SW 1271 (cell line): ENCODE data around the gene SLC52A3.
"Not testable (repeated sequence)": the region's sequence is repeated elsewhere in the genome, so short reads cannot be mapped to it uniquely, and the experiment has no call there.

ENCODE experiments used
- DNase-seq, 2 experiments: peaks; one replicate each; lab custom pipeline; 2025; lab: John Stamatoyannopoulos, UW

SLC52A3 gene

DNA sequence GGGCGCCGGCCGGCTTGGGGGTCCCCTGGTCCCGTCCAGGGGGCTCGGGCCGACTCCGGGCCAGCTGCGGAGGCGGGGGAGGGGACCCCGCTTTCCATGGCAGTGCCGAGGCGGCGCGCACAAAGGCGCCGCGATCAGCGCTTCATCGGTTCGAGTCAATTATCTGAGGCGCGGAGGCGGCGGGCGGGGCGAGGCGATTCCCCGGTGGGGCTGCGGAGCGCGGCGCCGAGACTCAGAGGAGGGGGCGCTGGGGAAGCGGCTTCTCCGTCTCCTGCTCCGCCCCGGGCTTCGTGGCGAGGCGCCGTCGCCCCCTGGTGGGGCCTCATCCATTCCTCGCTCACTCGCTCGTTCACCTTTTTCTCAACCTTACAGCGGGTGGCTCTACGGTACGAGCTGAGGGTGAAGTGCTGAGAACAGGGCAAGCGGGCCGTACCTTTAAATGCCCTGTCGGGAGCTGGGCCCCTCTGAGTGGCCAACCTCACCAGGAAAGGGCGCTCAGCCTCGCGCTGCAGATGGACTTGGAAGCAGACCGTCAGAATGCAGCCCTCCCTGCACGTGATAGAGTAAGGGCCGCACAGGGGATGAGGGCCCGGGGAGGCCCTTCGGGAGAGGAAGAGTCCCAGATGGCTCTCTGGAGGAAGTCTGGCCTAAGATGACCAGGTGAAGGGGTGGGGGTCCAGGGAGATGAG lies 39.9 kb downstream of the SLC52A3 start:
- DNase-seq, result peak in 1 of 2 experiments; percentile 61

DNA sequence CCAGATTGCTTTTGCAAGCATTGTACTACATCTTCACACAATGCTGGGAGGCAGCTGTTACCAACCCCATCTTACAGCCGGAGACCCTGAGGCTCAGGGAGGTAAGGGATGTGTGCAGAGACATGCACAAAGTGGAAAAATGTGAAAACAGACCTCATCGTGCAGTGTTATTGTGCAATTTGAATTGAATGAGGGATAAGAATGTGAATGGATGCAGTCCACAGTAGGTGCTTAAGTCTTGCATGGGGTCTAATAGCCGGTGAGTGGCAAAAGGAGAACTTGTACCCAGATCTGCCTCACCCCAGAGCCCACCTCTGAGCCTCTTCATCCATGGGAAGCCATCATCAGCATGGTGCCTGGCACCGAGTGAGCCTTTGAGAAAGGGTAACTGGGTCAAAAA lies 42.1 kb downstream of the SLC52A3 start:
- DNase-seq, result no peak

DNA sequence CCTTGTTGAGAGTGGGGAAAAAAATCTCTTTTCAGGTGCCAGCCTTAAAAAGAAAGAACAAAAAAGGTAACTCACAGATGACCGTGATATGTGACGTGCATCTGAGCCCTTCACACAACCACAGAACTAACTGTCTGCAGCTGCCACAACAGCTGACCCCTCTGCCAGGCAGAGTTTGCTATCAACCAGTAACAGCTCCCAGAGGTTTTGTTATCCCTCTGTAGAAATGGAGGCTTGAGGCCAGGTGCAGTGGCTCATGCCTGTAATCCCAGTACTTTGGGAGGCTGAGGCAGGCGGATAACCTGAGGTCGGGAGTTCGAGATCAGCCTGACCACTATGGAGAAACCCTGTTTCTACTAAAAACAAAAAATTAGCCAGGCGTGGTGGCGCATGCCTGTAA lies 42.8 kb downstream of the SLC52A3 start:
- no peak for DNase-seq

DNA sequence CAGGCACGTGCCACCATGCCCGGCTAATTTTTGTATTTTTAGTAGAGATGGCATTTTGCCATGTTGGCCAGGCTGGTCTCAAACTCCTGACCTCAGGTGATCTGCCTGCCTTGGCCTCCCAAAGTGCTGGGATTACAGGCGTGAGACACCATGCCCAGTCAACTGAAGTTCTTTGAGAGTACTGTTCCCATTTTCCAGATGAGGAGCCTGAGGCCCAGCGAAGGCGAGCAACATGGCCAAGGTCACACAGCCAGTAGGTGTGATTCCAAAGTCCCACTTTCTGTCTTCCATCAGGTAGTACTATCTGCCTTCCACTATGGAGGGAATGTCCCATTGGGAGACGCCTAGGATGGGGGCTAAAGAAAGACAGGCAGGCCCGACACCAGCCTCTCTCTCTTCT lies 43.5 kb downstream of the SLC52A3 start:
- DNase-seq, result not testable (repeated sequence)

DNA sequence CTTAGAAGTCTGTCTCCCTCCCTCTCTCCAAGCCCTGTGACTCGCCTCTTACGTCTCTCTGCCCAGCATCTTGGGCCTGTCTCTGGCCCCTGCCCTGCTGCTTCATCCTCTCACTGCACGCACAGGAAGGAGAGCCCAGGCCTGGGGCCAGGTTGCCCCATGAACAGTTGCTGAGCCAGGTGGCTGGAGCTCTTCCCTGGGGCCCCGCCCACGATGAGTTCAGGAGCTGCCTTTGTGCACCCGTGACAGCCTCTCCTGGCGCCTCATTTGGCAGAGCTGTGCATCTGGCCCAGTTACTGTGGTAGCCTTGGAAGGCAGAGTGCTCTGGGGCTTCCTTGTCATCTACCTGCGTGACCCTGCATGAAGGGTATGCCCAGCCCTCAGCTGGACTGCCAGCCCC lies 44.5 kb downstream of the SLC52A3 start:
- DNase-seq, result no peak

DNA sequence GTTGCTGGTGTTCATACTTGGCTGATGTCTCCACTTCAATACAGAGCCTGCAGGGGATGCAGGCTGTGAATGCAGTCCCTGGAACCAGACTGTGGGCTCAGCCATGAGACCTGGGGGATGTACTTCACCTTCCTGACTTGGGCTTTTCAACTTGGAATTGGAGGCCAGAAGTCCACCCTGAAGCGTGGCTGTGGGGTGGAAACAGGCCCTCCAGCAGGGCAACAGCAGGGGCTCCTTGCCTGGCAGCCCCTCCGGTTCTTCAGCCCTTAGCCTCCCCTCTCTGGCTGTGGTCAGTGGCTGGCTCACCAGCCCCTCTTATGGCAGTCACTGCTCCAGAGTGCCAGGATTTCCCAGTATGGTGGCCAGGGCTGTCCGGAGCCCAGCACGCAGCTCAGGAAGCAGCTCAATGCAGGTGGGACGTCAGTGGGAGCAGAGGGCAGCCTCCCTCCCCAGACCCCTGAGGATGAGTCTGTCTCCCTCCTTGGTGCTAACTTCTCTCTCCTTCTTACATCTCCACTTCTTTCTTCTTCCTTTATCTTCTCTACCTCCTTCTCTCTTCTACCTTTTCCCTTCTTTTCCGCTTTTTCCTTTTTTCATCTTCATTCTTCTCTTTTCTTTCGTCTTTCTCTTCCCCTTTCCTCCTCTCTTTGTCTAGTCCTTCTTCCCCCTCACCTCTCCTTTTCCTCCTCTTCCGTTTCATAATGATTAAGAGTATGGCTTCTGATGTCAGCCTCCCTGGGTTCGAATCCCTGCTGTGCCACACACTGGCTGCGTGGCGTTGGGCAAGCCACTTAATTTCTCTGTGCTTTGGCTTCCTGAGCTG lies 45.3 kb downstream of the SLC52A3 start:
- DNase-seq, result no peak

DNA sequence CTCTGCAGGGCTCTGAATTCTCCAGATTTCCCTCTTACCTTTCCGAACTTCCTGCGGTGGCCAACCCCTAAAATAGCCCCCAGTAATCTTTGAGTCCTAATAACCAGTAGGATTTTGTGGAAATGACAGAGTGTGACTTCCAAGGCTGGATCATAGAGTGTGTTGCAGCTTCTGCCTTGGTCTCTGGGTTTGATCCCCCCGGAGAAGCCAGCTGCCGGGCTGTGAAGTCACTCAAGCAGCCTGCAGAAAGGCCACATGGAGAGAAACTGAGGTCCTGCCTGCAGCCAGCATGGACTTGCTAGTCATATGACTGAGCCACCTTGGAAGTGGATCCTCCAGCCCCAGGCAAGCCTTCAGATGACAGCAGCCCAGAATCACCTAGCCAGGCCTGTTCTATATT lies 46.4 kb downstream of the SLC52A3 start:
- no peak for DNase-seq

DNA sequence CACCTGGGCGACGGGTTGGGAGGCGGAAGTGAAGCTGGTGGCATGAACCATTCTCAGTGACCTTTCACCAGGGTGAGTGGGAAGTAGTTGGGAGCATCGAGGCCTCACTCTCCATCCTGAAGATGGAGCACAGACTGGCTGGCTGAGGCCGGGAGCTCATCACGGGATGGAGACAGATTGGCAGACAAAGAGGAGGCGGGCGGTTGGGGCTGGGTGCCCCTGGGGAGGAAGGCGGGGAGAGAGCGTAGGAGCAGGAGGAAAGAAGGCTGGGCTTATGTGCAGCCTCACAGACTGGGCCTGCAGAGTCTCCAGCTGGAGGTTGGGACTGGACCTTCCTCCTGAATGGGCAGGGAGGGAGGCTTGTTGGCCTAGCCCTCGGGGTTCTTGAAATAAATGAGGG lies 48.5 kb downstream of the SLC52A3 start:
- no peak for DNase-seq

DNA sequence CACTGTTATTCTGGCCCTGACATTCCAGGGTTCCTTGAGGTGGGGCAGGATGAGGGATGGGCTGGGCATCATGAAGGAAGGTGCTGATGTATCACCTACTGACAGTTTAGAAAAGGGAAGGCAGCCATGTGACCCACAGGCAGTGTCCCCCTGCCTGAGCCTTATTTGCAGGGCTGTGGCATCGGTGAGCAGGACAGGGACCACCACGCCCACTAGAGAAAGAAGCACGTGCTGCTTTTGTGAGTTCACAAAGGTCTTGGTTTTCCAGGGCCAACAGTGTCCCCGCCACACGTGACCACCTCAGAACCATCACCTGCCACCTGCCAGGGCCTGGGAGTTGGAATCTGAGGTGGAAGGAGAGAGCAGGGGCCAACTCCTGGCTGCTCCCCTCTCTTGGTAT lies 49.2 kb downstream of the SLC52A3 start:
- DNase-seq, result no peak

DNA sequence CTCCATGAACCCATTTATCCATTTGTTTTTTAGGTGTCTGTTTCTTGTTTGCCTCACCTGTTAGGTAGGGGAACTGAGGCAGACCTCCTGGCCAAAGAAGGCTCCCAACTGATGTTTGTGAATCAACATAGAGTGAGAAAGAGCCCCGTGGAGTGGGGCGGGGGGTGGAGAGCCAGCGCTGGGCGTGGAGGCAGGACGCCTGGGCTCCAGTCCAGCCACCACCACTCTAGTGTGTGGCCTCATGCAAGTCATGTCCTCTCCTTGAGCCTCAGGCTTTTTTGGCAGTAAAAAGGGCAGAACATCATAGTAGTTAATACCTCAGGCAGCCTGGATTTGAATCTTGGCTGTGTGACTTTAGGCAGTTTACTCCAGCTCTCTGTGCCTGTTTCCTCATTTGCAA lies 50.5 kb downstream of the SLC52A3 start:
- DNase-seq, result no peak

DNA sequence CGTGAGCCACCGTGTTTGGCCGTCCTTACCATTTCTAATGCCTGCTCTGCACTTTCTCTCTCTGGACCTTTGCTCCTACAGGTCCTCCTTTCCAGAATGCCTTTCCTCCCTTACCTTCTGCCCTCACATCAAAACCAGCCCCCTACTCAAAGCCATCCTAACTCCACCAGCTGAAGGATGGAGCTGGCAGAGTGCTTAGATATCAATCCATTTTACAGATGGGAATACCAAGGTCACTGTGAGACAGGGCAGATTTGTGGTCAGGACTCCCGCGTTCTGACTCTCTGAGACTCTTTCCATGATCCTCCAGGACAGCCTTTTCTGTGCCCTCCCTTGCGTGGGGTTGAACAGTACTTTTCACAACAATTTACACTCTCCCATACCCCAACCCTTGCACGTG lies 51.0 kb downstream of the SLC52A3 start:
- no peak for DNase-seq

DNA sequence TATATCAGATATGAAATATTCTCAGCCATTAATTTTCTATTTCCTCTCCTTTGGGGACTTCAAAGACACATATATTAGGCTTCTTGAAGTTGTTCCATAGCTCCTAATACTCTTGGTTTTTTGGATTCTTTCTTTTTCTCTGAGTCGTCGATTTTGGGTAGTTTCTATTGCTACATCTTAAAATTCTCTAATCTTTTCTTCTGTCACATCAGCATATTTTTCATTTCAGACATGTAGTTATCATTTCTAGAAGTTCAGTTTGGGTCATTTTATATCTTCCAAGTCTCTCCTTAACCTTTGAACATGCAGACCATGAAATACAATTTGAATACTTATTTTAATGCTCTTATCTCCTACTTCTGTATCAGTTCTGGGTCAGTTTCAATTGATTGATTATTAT lies 53.8 kb downstream of the SLC52A3 start:
- no peak for DNase-seq

DNA sequence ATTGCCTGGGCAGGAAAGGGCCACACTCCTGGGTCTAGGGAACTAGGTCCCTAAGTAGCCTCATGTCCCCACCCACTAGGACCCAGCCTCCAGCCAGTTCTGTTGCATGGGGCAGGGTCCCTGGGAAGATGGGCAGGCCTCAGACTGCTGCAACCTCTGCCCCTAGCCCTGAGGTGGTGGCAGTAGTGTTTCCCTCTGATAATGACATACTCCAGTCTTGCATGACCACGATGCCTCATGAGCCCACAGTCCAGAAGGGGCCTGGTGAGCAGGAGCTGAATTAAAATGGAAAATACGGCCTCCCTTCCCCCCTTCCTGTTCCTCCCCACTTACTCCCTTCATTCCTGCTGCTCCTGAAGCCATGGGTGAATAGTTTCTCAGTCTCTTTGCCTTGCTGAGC lies 56.7 kb downstream of the SLC52A3 start:
- no peak for DNase-seq

DNA sequence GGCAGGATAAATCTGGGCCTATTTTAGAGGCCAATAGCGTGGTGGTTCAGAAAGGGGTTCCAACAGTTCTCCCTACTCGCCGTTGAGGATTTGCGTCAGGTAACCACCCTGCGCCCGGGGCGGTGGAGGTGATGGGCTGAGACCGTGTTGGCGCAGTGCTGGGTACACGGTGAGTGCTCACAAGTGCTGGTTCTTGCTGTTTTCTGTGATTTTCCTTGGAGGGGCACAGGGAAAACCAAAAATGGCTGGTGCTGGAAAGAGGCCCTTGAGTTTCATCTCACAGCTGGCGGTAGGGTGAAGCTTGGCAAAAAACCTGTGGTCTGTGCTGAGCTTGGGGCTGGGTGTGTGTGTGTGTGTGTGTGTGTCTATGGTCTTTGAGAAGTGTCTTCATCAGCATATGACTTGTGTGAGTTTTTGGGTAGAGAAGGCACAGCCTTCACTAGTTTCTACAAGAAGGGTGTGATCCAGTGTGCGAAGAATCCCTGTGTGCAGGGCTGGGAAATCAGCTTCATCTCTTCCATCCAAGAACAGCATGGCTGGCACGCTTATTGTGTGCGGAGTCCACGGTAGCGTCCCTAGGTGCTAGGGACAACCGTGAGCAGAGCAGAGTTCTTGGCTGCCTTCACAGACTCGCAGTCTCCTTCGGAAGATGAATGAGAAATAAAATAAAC lies 57.4 kb downstream of the SLC52A3 start:
- DNase-seq, result no peak
